Activated CD4-positive, alpha-beta T cell treated with anti-CD3 and anti-CD28 coated beads for 48 hours (primary cell): ENCODE measurements around the gene CLPTM1L.
A peak's percentile ranks its signal among the peaks of the same experiment; 100 is the strongest.

Experiments used
- DNase-seq: peaks from one replicate; pipeline ENCODE4 v3.0.0-alpha.2; 2020

Gene CLPTM1L

GRCh38 chr5:1344975-1345838 lies at the start of gene CLPTM1L:
CLPTM1L (minus strand) TSS chr5:1345099; CDS start chr5:1344841, 258 bp downstream.
- peak; percentile 91 for DNase-seq

- no peak for DNase-seq
Measured at GRCh38 chr5:1393571-1394501, 48.9 kb upstream of the CLPTM1L start.

- DNase-seq: no peak
Measured at GRCh38 chr5:1392801-1393565, 48.1 kb upstream of the CLPTM1L start.

- DNase-seq: no peak
Measured at GRCh38 chr5:1392261-1392660, 47.4 kb upstream of the CLPTM1L start.

GRCh38 chr5:1391691-1392090 lies 46.8 kb upstream of the CLPTM1L start:
- DNase-seq: no peak

GRCh38 chr5:1390861-1391600 lies 46.1 kb upstream of the CLPTM1L start:
- no peak for DNase-seq

- no peak for DNase-seq
Measured at GRCh38 chr5:1390333-1390732, 45.4 kb upstream of the CLPTM1L start.

GRCh38 chr5:1388383-1388967 lies 43.6 kb upstream of the CLPTM1L start:
- DNase-seq: no peak

GRCh38 chr5:1387876-1388275 lies 43.0 kb upstream of the CLPTM1L start:
- DNase-seq: no peak

GRCh38 chr5:1387059-1387755 lies 42.3 kb upstream of the CLPTM1L start:
- no peak for DNase-seq

- peak; percentile 67 for DNase-seq
Measured at GRCh38 chr5:1386274-1386717, 41.4 kb upstream of the CLPTM1L start.

- peak; percentile 88 for DNase-seq
Measured at GRCh38 chr5:1385395-1386273, 40.7 kb upstream of the CLPTM1L start.

- DNase-seq: no peak
Measured at GRCh38 chr5:1384521-1384920, 39.6 kb upstream of the CLPTM1L start.

- no peak for DNase-seq
Measured at GRCh38 chr5:1383886-1384401, 39.0 kb upstream of the CLPTM1L start.

GRCh38 chr5:1383344-1383743 lies 38.4 kb upstream of the CLPTM1L start:
- no peak for DNase-seq

GRCh38 chr5:1382248-1382700 lies 37.4 kb upstream of the CLPTM1L start:
- DNase-seq: no peak

- DNase-seq: no peak
Measured at GRCh38 chr5:1381370-1382247, 36.7 kb upstream of the CLPTM1L start.

GRCh38 chr5:1380910-1381309 lies 36.0 kb upstream of the CLPTM1L start:
- DNase-seq: no peak
